HEK293 (cell line): ENCODE measurements around the gene GLTP.

Experiments used
- CTCF ChIA-PET: fragments of 350-600 bp; formaldehyde crosslinking; extraction: SDS; loops from one replicate; lab custom pipeline; 2021; ENCODE audit warnings: antibody characterized with exemption; lab: Yijun Ruan, JAX
- POLR2A ChIA-PET: fragments of 300-600 bp; formaldehyde crosslinking; extraction: SDS; loops from one replicate; lab custom pipeline; 2020; ENCODE audit warnings: antibody characterized with exemption, inconsistent platforms; lab: Yijun Ruan, JAX
- H3K27ac ChIP-seq: fragments of 200-500 bp; sonication (Bioruptor generic); 2 replicates; pipeline ENCODE4 v1.5.1; 2014; ENCODE audit warnings: low read depth, low read length, control low read depth, inconsistent platforms; ENCODE audit errors: extremely low read depth
- H3K36me3 ChIP-seq, 2 experiments: fragments of 200-500 bp in 1 of 2; sonication (Bioruptor generic) in 1 of 2; 1 replicate in 1 of 2; 2 replicates in 1 of 2; pipeline ENCODE4 v1.5.1; 2014 to 2017; ENCODE audit warnings: inconsistent platforms in 2 of 2, low read length in 2 of 2; ENCODE audit not compliant: control insufficient read depth in 2 of 2, insufficient read depth in 1 of 2
- H3K4me1 ChIP-seq: fragments of 200-500 bp; sonication (Bioruptor generic); 2 replicates; pipeline ENCODE4 v1.5.1; 2014; ENCODE audit warnings: mild to moderate bottlenecking, low read length, inconsistent platforms; ENCODE audit not compliant: control insufficient read depth, insufficient read depth
- H3K4me3 ChIP-seq: 2 replicates; pipeline ENCODE4 v1.5.1; 2011; ENCODE audit warnings: low read depth, mild to moderate bottlenecking, control low read depth, low read length, moderate library complexity
- H3K9me3 ChIP-seq: fragments of 200-500 bp; sonication (Bioruptor generic); 2 replicates; pipeline ENCODE4 v1.5.1; 2014; ENCODE audit warnings: low read depth, low read length, inconsistent platforms; ENCODE audit not compliant: control insufficient read depth, insufficient read depth
- MZF1 ChIP-seq: fragments of 450-650 bp; formaldehyde crosslinking; IDR thresholded peaks from 2 replicates; pipeline ENCODE4 v1.5.1; 2017; ENCODE audit warnings: missing biosample characterization, missing genetic modification characterization, borderline replicate concordance
- REPIN1 ChIP-seq: fragments of 450-650 bp; formaldehyde crosslinking; IDR thresholded peaks from 2 replicates; pipeline ENCODE4 v1.5.1; 2017; ENCODE audit warnings: missing biosample characterization, missing genetic modification characterization, low read depth
- SP2 ChIP-seq: fragments of 450-650 bp; formaldehyde crosslinking; IDR thresholded peaks from 2 replicates; pipeline ENCODE4 v1.5.1; 2016; ENCODE audit warnings: missing biosample characterization, missing genetic modification characterization
- YY1 ChIP-seq: fragments of 450-650 bp; formaldehyde crosslinking; IDR thresholded peaks from 2 replicates; pipeline ENCODE4 v1.5.1; 2018; ENCODE audit warnings: missing biosample characterization, missing genetic modification characterization
- ZBTB17 ChIP-seq: fragments of 450-650 bp; formaldehyde crosslinking; IDR thresholded peaks from 2 replicates; pipeline ENCODE4 v1.5.1; 2016; ENCODE audit warnings: missing biosample characterization, missing genetic modification characterization
- ZBTB48 ChIP-seq: fragments of 450-650 bp; formaldehyde crosslinking; IDR thresholded peaks from 2 replicates; pipeline ENCODE4 v1.5.1; 2016; ENCODE audit warnings: missing biosample characterization, missing genetic modification characterization
- ZFHX2 ChIP-seq: fragments of 450-650 bp; formaldehyde crosslinking; conservative IDR thresholded peaks from 2 replicates; pipeline ENCODE4 v1.5.1; 2016; ENCODE audit warnings: missing biosample characterization, missing genetic modification characterization
- ZFP37 ChIP-seq: fragments of 450-650 bp; formaldehyde crosslinking; IDR thresholded peaks from 2 replicates; pipeline ENCODE4 v1.5.1; 2016; ENCODE audit warnings: missing biosample characterization, missing genetic modification characterization
- ZNF10 ChIP-seq: fragments of 450-650 bp; formaldehyde crosslinking; IDR thresholded peaks from 2 replicates; pipeline ENCODE4 v1.5.1; 2017; ENCODE audit warnings: missing biosample characterization, missing genetic modification characterization
- ZNF133 ChIP-seq: fragments of 450-650 bp; formaldehyde crosslinking; IDR thresholded peaks from 2 replicates; pipeline ENCODE4 v1.5.1; 2016; ENCODE audit warnings: missing biosample characterization, missing genetic modification characterization
- ZNF157 ChIP-seq: fragments of 450-650 bp; formaldehyde crosslinking; IDR thresholded peaks from 2 replicates; pipeline ENCODE4 v1.5.1; 2016; ENCODE audit warnings: missing biosample characterization, missing genetic modification characterization
- ZNF2 ChIP-seq: fragments of 450-650 bp; formaldehyde crosslinking; IDR thresholded peaks from 2 replicates; pipeline ENCODE4 v1.5.1; 2016; ENCODE audit warnings: missing biosample characterization, missing genetic modification characterization
- ZNF239 ChIP-seq: fragments of 450-650 bp; formaldehyde crosslinking; IDR thresholded peaks from 2 replicates; pipeline ENCODE4 v1.5.1; 2016; ENCODE audit warnings: missing biosample characterization, missing genetic modification characterization
- ZNF24 ChIP-seq: fragments of 450-650 bp; formaldehyde crosslinking; IDR thresholded peaks from 2 replicates; pipeline ENCODE4 v1.5.1; 2016; ENCODE audit warnings: missing biosample characterization, missing genetic modification characterization
- ZNF266 ChIP-seq: fragments of 450-650 bp; formaldehyde crosslinking; IDR thresholded peaks from 2 replicates; pipeline ENCODE4 v1.5.1; 2016; ENCODE audit warnings: missing biosample characterization, missing genetic modification characterization, low read depth
- ZNF292 ChIP-seq: fragments of 450-650 bp; formaldehyde crosslinking; IDR thresholded peaks from 2 replicates; pipeline ENCODE4 v1.5.1; 2016; ENCODE audit warnings: low read depth, missing biosample characterization, missing genetic modification characterization, borderline replicate concordance
- ZNF473 ChIP-seq: fragments of 450-650 bp; formaldehyde crosslinking; IDR thresholded peaks from 2 replicates; pipeline ENCODE4 v1.5.1; 2017; ENCODE audit warnings: missing biosample characterization, missing genetic modification characterization
- ZNF530 ChIP-seq: fragments of 450-650 bp; formaldehyde crosslinking; IDR thresholded peaks from 2 replicates; pipeline ENCODE4 v1.5.1; 2016; ENCODE audit warnings: low read depth, missing biosample characterization, missing genetic modification characterization
- ZNF544 ChIP-seq: fragments of 450-650 bp; formaldehyde crosslinking; IDR thresholded peaks from 2 replicates; pipeline ENCODE4 v1.5.0; 2017; ENCODE audit warnings: missing biosample characterization, missing genetic modification characterization
- ZNF585B ChIP-seq: fragments of 450-650 bp; formaldehyde crosslinking; IDR thresholded peaks from 2 replicates; pipeline ENCODE4 v1.5.1; 2016; ENCODE audit warnings: missing biosample characterization, missing genetic modification characterization
- ZNF629 ChIP-seq: fragments of 450-650 bp; formaldehyde crosslinking; IDR thresholded peaks from 2 replicates; pipeline ENCODE4 v1.5.1; 2017; ENCODE audit warnings: missing biosample characterization, missing genetic modification characterization
- ZNF664 ChIP-seq: fragments of 450-650 bp; formaldehyde crosslinking; IDR thresholded peaks from 2 replicates; pipeline ENCODE4 v1.5.1; 2016; ENCODE audit warnings: missing biosample characterization, missing genetic modification characterization
- ZNF707 ChIP-seq: fragments of 450-650 bp; formaldehyde crosslinking; IDR thresholded peaks from 2 replicates; pipeline ENCODE4 v1.5.1; 2016; ENCODE audit warnings: missing biosample characterization, missing genetic modification characterization
- ZNF747 ChIP-seq: fragments of 450-650 bp; formaldehyde crosslinking; IDR thresholded peaks from 2 replicates; pipeline ENCODE4 v1.5.1; 2016; ENCODE audit warnings: missing biosample characterization, missing genetic modification characterization
- ZNF792 ChIP-seq: fragments of 450-650 bp; formaldehyde crosslinking; IDR thresholded peaks from 2 replicates; pipeline ENCODE4 v1.5.1; 2016; ENCODE audit warnings: missing biosample characterization, missing genetic modification characterization
- ZXDB ChIP-seq: fragments of 450-650 bp; formaldehyde crosslinking; IDR thresholded peaks from 2 replicates; pipeline ENCODE4 v1.5.1; 2016; ENCODE audit warnings: missing biosample characterization, missing genetic modification characterization
- TF ChIP-seq, protein P1 (sequence below): fragments of 450-650 bp; formaldehyde crosslinking; IDR thresholded peaks from 2 replicates; pipeline ENCODE4 v1.5.1; 2016; ENCODE audit warnings: missing biosample characterization, missing genetic modification characterization
- TF ChIP-seq, protein P2 (sequence below): fragments of 450-650 bp; formaldehyde crosslinking; IDR thresholded peaks from 2 replicates; pipeline ENCODE4; 2016; ENCODE audit warnings: missing biosample characterization, missing genetic modification characterization
- TF ChIP-seq, protein P3 (sequence below): fragments of 450-650 bp; formaldehyde crosslinking; IDR thresholded peaks from 2 replicates; pipeline ENCODE4 v1.5.1; 2016; ENCODE audit warnings: missing biosample characterization, missing genetic modification characterization

The GLTP gene

DNA sequence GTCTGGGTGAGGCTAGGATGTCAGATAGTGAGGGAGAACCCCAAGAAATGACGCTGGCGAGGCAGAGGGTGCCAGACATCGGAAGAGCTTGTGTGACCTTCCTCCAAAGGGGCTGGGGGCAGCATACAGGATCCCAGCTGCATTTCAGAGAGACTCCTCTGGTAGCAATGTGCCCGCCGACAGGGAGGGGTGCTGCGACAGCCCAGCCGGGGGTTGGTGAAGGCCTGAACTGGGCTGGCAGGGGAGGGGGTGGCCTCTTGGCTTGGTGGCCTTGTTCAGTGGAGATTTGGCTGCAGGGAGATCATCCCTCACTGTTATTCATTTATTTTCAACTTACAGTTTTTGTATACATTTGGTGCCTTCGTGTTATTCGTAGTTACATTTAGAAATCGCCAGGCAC lies 25.0 kb upstream of the GLTP start (continued):
- TF ChIP-seq ZNF239: no peak
- no peak for TF ChIP-seq MZF1
- TF ChIP-seq, protein P1, sequence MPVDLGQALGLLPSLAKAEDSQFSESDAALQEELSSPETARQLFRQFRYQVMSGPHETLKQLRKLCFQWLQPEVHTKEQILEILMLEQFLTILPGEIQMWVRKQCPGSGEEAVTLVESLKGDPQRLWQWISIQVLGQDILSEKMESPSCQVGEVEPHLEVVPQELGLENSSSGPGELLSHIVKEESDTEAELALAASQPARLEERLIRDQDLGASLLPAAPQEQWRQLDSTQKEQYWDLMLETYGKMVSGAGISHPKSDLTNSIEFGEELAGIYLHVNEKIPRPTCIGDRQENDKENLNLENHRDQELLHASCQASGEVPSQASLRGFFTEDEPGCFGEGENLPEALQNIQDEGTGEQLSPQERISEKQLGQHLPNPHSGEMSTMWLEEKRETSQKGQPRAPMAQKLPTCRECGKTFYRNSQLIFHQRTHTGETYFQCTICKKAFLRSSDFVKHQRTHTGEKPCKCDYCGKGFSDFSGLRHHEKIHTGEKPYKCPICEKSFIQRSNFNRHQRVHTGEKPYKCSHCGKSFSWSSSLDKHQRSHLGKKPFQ (tag by site-specific recombination): no peak
- no peak for TF ChIP-seq ZNF10 (tag by site-specific recombination)
- no peak for TF ChIP-seq ZNF24 (tag by site-specific recombination)
- no peak for TF ChIP-seq ZNF707 (tag by site-specific recombination)
- TF ChIP-seq ZNF664 (tag by site-specific recombination): no peak

DNA sequence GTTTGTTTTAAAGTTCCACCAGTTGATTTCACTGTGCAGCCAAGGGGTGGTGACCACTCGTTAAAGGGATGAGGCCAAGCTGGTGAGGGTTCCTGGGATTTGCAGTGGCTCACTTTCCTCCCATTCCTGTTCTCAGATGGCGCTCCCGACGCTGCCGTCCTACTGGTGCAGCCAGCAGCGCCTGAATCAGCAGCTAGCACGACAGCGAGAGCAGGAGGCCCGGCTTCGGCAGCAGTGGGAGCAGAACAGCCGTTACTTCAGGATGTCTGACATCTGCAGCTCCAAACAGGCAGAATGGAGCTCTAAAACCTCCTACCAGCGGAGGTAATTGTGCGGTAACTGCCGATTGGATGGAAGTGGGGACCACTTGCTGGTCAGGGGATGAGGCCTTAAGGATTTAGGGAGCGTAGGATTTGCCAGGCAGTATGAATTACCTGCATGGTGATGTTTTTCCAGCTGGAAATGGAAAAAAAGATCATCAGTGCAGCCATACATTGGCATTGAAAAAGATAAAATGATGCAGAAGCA lies 22.6 kb upstream of the GLTP start:
- H3K36me3 ChIP-seq: peaks cover 8 to 52% of the 10 kb centered on the region in 2 experiments
- ChIA-PET POLR2A (no interaction called here), CTCF (interaction anchor here (0.6 kb wide), 1 partner anchor 8 kb away, joined by 3 read pairs; no protein-coding TSS in a partner anchor)
- H3K27ac ChIP-seq: no peak overlapping the region
- peaks cover 3% of the 10 kb centered on the region; the same call in 1 of the 2 replicates for H3K4me1 ChIP-seq
- H3K4me3 ChIP-seq: no peak overlapping the region
- no peak for TF ChIP-seq ZNF266
- no peak for TF ChIP-seq ZXDB (tag by site-specific recombination)
- TF ChIP-seq ZNF133 (tag by site-specific recombination): no peak
- TF ChIP-seq, protein P2, sequence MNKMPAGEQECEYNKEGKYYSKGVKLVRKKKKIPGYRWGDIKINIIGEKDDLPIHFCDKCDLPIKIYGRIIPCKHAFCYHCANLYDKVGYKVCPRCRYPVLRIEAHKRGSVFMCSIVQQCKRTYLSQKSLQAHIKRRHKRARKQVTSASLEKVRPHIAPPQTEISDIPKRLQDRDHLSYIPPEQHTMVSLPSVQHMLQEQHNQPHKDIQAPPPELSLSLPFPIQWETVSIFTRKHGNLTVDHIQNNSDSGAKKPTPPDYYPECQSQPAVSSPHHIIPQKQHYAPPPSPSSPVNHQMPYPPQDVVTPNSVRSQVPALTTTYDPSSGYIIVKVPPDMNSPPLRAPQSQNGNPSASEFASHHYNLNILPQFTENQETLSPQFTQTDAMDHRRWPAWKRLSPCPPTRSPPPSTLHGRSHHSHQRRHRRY (tag by site-specific recombination): no peak
- no peak for TF ChIP-seq ZNF473 (tag by site-specific recombination)
- TF ChIP-seq ZFHX2 (tag by site-specific recombination): no peak
- TF ChIP-seq ZFP37: no peak
- TF ChIP-seq ZNF629 (tag by site-specific recombination): no peak
- no peak for TF ChIP-seq ZNF530 (tag by site-specific recombination)
- H3K9me3 ChIP-seq: no peaks in the 10 kb centered on the region

DNA sequence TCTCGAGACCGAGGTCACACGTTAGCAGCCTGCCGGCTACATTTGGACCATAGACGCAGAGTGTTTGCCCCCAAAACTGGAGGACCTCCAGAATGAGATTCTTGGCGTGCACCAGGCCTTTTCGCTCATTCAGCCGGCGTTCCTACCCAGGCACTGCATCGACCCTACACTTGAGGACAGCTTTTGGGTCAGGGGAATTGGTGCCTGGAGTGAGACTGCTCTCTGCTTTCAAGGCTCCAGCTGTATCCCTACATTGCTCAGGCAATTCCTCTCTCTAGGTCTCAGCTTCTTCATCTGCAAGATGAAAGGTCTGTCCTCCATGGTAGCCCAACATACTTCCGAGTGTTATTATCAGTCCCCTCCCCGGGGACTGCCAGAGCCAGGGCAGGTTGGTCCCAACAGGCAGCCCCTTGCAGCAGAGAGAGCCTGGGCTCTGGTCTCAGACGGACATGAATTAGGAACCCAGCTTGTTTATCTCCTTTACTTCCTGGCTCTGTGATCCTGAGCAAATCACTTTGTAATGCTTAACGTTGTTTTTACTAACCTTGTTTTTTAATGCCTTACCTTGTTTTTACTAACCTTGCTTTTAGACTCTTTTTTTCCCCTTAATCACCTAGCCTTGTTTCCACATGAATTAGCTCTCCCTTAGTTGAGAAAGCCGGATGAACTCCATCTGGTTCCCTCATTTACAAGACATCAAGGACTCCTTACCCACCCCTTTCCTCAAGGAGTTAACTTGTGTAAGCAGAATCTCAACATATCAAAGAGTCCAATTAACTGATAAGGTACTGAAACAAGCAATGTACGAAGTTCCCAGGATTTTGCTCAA lies 20.6 kb upstream of the GLTP start:
- Histone ChIP-seq H3K4me3 (peak overlapping the region; percentile 55), H3K4me1 (peaks cover 3% of the 10 kb centered on the region; the same call in 1 of the 2 replicates), H3K27ac (peak overlapping the region; percentile 73; the same call in 1 of the 2 replicates), H3K9me3 (no peaks in the 10 kb centered on the region), H3K36me3 (peaks cover 4 to 32% of the 10 kb centered on the region in 2 experiments; a peak in 2 of 3 replicates)
- peak; percentile 92 for TF ChIP-seq ZBTB17 (tag by site-specific recombination)
- no peak for TF ChIP-seq ZNF544 (tag by site-specific recombination)
- TF ChIP-seq ZNF2 (tag by site-specific recombination): no peak
- peak; percentile 61 for TF ChIP-seq ZNF585B (tag by site-specific recombination)
- no peak for TF ChIP-seq ZNF157 (tag by site-specific recombination)
- no peak for TF ChIP-seq REPIN1
- no peak for TF ChIP-seq ZNF747 (tag by site-specific recombination)
- 0 out of 2 replicates have a peak, but pooled peaks have one; percentile 20 for TF ChIP-seq ZBTB48 (tag by site-specific recombination)
- TF ChIP-seq ZNF792 (tag by site-specific recombination): 0 out of 2 replicates have a peak, but pooled peaks have one; percentile 47
- no peak for TF ChIP-seq YY1 (tag by site-specific recombination)
- TF ChIP-seq SP2 (tag by site-specific recombination): no peak
- TF ChIP-seq ZNF292 (tag by site-specific recombination): no peak
- TF ChIP-seq, protein P3, sequence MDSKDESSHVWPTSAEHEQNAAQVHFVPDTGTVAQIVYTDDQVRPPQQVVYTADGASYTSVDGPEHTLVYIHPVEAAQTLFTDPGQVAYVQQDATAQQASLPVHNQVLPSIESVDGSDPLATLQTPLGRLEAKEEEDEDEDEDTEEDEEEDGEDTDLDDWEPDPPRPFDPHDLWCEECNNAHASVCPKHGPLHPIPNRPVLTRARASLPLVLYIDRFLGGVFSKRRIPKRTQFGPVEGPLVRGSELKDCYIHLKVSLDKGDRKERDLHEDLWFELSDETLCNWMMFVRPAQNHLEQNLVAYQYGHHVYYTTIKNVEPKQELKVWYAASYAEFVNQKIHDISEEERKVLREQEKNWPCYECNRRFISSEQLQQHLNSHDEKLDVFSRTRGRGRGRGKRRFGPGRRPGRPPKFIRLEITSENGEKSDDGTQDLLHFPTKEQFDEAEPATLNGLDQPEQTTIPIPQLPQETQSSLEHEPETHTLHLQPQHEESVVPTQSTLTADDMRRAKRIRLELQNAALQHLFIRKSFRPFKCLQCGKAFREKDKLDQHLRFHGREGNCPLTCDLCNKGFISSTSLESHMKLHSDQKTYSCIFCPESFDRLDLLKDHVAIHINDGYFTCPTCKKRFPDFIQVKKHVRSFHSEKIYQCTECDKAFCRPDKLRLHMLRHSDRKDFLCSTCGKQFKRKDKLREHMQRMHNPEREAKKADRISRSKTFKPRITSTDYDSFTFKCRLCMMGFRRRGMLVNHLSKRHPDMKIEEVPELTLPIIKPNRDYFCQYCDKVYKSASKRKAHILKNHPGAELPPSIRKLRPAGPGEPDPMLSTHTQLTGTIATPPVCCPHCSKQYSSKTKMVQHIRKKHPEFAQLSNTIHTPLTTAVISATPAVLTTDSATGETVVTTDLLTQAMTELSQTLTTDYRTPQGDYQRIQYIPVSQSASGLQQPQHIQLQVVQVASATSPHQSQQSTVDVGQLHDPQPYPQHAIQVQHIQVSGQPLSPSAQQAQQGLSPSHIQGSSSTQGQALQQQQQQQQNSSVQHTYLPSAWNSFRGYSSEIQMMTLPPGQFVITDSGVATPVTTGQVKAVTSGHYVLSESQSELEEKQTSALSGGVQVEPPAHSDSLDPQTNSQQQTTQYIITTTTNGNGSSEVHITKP (tag by site-specific recombination): peak; percentile 93
- ChIA-PET CTCF (interaction anchor here (0.6 to 2.2 kb wide), 6 partner anchors 10 to 97 kb away, joined by 3 to 8 read pairs (median 6); no protein-coding TSS in a partner anchor), POLR2A (interaction anchor here (0.9 to 1.0 kb wide), 2 partner anchors 8 to 73 kb away, joined by 3 read pairs; no protein-coding TSS in a partner anchor)
